Measurements from ENCODE around the gene PLEKHA4.
"Not testable (repeated sequence)": the region's sequence is repeated elsewhere in the genome, so short reads cannot be mapped to it uniquely, and the experiment has no call there.

PLEKHA4 gene

GRCh38 chr19:48873476-48874302 is 5.3 kb upstream of the PLEKHA4 start:
- H3K9ac ChIP-seq (ENCODE audit: low read length): peak overlapping the region; percentile 99
- H3K9me3 ChIP-seq (replicated peaks; ENCODE audit: insufficient read depth, low read length): no peaks in the 10 kb centered on the region
- H3F3A ChIP-seq (ENCODE audit: insufficient read depth, low read length): peaks cover 38% of the 10 kb centered on the region
- H3K27me3 ChIP-seq (replicated peaks; ENCODE audit: insufficient read depth, low read length): no peaks in the 10 kb centered on the region
- no peak overlapping the region for H2AFZ ChIP-seq (ENCODE audit: low read length)
- H3K27ac ChIP-seq (ENCODE audit: low read length): peak overlapping the region; percentile 96
- H3K9me2 ChIP-seq (replicated peaks; ENCODE audit: insufficient read depth, low read length): no peaks in the 10 kb centered on the region
- peak overlapping the region; percentile 92 for H3K4me2 ChIP-seq (ENCODE audit: low read depth, low read length)
- H3K36me3 ChIP-seq (replicated peaks; ENCODE audit: insufficient read depth, low read length): no peaks in the 10 kb centered on the region
- TF ChIP-seq EZH2 (optimal IDR thresholded peaks at IDR 0.05; ENCODE audit: low read depth, low read length) (no peak), EZH2phosphoT487 (IDR thresholded peaks at IDR 0.05; ENCODE audit: low read length) (no peak)
- TF ChIP-seq, protein P1, sequence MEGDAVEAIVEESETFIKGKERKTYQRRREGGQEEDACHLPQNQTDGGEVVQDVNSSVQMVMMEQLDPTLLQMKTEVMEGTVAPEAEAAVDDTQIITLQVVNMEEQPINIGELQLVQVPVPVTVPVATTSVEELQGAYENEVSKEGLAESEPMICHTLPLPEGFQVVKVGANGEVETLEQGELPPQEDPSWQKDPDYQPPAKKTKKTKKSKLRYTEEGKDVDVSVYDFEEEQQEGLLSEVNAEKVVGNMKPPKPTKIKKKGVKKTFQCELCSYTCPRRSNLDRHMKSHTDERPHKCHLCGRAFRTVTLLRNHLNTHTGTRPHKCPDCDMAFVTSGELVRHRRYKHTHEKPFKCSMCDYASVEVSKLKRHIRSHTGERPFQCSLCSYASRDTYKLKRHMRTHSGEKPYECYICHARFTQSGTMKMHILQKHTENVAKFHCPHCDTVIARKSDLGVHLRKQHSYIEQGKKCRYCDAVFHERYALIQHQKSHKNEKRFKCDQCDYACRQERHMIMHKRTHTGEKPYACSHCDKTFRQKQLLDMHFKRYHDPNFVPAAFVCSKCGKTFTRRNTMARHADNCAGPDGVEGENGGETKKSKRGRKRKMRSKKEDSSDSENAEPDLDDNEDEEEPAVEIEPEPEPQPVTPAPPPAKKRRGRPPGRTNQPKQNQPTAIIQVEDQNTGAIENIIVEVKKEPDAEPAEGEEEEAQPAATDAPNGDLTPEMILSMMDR (IDR thresholded peaks at IDR 0.05; ENCODE audit: low read length): no peak
- H3K79me2 ChIP-seq (ENCODE audit: low read length): peaks cover 31% of the 10 kb centered on the region
- peak overlapping the region; percentile 94 for H3K4me3 ChIP-seq (ENCODE audit: low read length)
- no peaks in the 10 kb centered on the region for H4K20me1 ChIP-seq (ENCODE audit: insufficient read depth, low read length)
- DNase-seq: no peak
- peaks cover 18% of the 10 kb centered on the region; the same call in 1 of the 2 replicates for H3K4me1 ChIP-seq (ENCODE audit: low read length)

DNA sequence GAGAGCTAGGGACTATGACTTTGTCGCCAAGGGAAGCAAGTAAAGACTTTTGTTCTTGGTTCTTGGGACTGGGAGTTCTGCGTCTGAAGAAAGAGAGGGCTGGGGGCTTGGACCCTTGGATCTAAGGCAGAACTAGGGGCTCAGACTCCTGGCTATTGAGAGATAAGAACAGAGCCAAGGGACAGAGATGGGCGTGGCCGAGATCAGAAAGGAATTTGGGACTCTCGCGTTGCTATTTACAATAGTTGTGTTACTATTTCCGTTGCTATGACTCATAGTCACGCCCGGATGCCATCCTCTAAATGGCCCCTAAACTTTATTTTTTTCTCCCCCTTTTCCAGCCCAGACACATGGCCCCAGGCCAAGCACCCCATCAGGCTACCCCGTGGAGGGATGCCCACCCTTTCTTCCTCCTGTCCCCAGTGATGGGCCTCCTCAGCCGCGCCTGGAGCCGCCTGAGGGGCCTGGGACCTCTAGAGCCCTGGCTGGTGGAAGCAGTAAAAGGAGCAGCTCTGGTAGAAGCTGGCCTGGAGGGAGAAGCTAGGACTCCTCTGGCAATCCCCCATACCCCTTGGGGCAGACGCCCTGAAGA is 4.6 kb upstream of the PLEKHA4 start:
- H4K20me1 ChIP-seq (ENCODE audit: insufficient read depth, low read length): no peaks in the 10 kb centered on the region
- H3K9ac ChIP-seq (ENCODE audit: low read length): peak overlapping the region; percentile 99
- DNase-seq: peak; percentile 88
- TF ChIP-seq EZH2 (optimal IDR thresholded peaks at IDR 0.05; ENCODE audit: low read depth, low read length) (no peak), EZH2phosphoT487 (IDR thresholded peaks at IDR 0.05; ENCODE audit: low read length) (no peak)
- TF ChIP-seq, protein P1 (IDR thresholded peaks at IDR 0.05; ENCODE audit: low read length): no peak
- H3K4me3 ChIP-seq (ENCODE audit: low read length): peak overlapping the region; percentile 94
- peak overlapping the region; percentile 96 for H3K27ac ChIP-seq (ENCODE audit: low read length)
- peak overlapping the region; percentile 92 for H3K4me2 ChIP-seq (ENCODE audit: low read depth, low read length)
- no peaks in the 10 kb centered on the region for H3K27me3 ChIP-seq (replicated peaks; ENCODE audit: insufficient read depth, low read length)
- H3K79me2 ChIP-seq (ENCODE audit: low read length): peaks cover 31% of the 10 kb centered on the region
- no peaks in the 10 kb centered on the region for H3K9me2 ChIP-seq (replicated peaks; ENCODE audit: insufficient read depth, low read length)
- peaks cover 18% of the 10 kb centered on the region; the same call in 1 of the 2 replicates for H3K4me1 ChIP-seq (ENCODE audit: low read length)
- H3F3A ChIP-seq (ENCODE audit: insufficient read depth, low read length): peaks cover 38% of the 10 kb centered on the region
- no peak overlapping the region for H2AFZ ChIP-seq (ENCODE audit: low read length)
- H3K9me3 ChIP-seq (replicated peaks; ENCODE audit: insufficient read depth, low read length): no peaks in the 10 kb centered on the region
- no peaks in the 10 kb centered on the region for H3K36me3 ChIP-seq (replicated peaks; ENCODE audit: insufficient read depth, low read length)

DNA sequence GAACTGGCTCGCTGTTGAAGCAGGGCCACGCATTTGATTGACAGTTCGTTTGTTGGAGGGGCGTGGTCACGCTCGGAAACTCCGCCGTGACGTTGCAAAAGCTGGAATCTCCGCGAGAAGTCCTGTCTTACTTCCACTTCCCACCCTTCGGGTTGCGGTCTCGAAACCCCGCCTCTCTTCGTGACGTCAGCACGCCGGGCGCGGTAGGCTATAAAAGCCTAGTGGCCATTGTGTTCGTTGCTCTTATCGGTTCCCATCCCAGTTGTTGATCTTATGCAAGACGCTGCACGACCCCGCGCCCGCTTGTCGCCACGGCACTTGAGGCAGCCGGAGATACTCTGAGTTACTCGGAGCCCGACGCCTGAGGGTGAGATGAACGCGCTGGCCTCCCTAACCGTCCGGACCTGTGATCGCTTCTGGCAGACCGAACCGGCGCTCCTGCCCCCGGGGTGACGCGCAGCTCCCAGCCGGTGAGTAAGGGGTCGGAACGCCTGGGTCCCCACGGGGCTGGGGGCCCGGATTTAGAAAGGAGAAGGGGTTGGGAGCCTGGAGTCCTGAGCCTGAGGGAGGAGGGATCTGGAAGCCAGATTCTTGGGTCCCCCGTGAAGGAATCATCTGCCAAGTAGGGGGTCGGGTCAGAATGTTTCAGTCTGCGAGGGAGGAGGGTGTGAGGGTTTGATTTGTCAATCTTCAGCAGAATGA is 3.9 kb upstream of the PLEKHA4 start, which contains the start of gene PPP1R15A:
Gene PPP1R15A (plus strand): TSS at position 240 of the 702 bp plus-strand sequence. CDS start 813 bp downstream, outside the sequence.
- no peaks in the 10 kb centered on the region for H3K9me3 ChIP-seq (replicated peaks; ENCODE audit: insufficient read depth, low read length)
- H3F3A ChIP-seq (ENCODE audit: insufficient read depth, low read length): peaks cover 38% of the 10 kb centered on the region
- peaks cover 31% of the 10 kb centered on the region for H3K79me2 ChIP-seq (ENCODE audit: low read length)
- H3K4me1 ChIP-seq (ENCODE audit: low read length): peaks cover 18% of the 10 kb centered on the region; the same call in 1 of the 2 replicates
- H3K27me3 ChIP-seq (replicated peaks; ENCODE audit: insufficient read depth, low read length): peaks cover 2% of the 10 kb centered on the region; the same call in 1 of the 2 replicates
- no peaks in the 10 kb centered on the region for H3K36me3 ChIP-seq (replicated peaks; ENCODE audit: insufficient read depth, low read length)
- H2AFZ ChIP-seq (ENCODE audit: low read length): no peak within 1 kb of the TSS
- peak within 1 kb of the TSS; percentile 94 for H3K4me3 ChIP-seq (ENCODE audit: low read length)
- peak; percentile 96 for DNase-seq
- H3K9ac ChIP-seq (ENCODE audit: low read length): peak within 1 kb of the TSS; percentile 99
- H3K4me2 ChIP-seq (ENCODE audit: low read depth, low read length): peak within 1 kb of the TSS; percentile 92
- TF ChIP-seq EZH2phosphoT487 (IDR thresholded peaks at IDR 0.05; ENCODE audit: low read length) (no peak), EZH2 (optimal IDR thresholded peaks at IDR 0.05; ENCODE audit: low read depth, low read length) (no peak)
- TF ChIP-seq, protein P1 (IDR thresholded peaks at IDR 0.05; ENCODE audit: low read length): no peak
- peak within 1 kb of the TSS; percentile 96 for H3K27ac ChIP-seq (ENCODE audit: low read length)
- no peaks in the 10 kb centered on the region for H4K20me1 ChIP-seq (ENCODE audit: insufficient read depth, low read length)
- no peaks in the 10 kb centered on the region for H3K9me2 ChIP-seq (replicated peaks; ENCODE audit: insufficient read depth, low read length)

GRCh38 chr19:48871471-48872181 is 3.2 kb upstream of the PLEKHA4 start:
- peak overlapping the region; percentile 14; the same call in 1 of the 2 replicates for H3K4me2 ChIP-seq (ENCODE audit: low read depth, low read length)
- H3F3A ChIP-seq (ENCODE audit: insufficient read depth, low read length): peaks cover 38% of the 10 kb centered on the region
- H3K9me3 ChIP-seq (replicated peaks; ENCODE audit: insufficient read depth, low read length); H3K27me3 ChIP-seq (replicated peaks; ENCODE audit: insufficient read depth, low read length); H3K36me3 ChIP-seq (replicated peaks; ENCODE audit: insufficient read depth, low read length); DNase-seq; H3K9me2 ChIP-seq (replicated peaks; ENCODE audit: insufficient read depth, low read length); H3K4me3 ChIP-seq (ENCODE audit: low read length); H4K20me1 ChIP-seq (ENCODE audit: insufficient read depth, low read length); H3K9ac ChIP-seq (ENCODE audit: low read length); H3K27ac ChIP-seq (ENCODE audit: low read length); H2AFZ ChIP-seq (ENCODE audit: low read length): not testable (repeated sequence)
- H3K4me1 ChIP-seq (ENCODE audit: low read length): peaks cover 22% of the 10 kb centered on the region
- peaks cover 31% of the 10 kb centered on the region for H3K79me2 ChIP-seq (ENCODE audit: low read length)

Data from MM.1S (cell line).